B cell (primary cell): Measurements from ENCODE around the gene ANKS1B. TPM values are rescaled to one million over a fixed set of nuclear protein-coding genes. Genes with fewer than 3 reads are reported as not detected.

Experiments used
- ATAC-seq: fragments of 200-7000 bp; cut with Tn5 transposase; one replicate; pipeline ENCODE4 v1.10.0; 2021; ENCODE audit warnings: low read depth, mild to moderate bottlenecking, moderate number of reproducible peaks, moderate library complexity
- CTCF ChIA-PET: fragments of 350-600 bp; sonication (Branson Sonifier 250); formaldehyde crosslinking; loops from one replicate; lab custom pipeline; 2021; ENCODE audit warnings: antibody characterized with exemption, inconsistent platforms; lab: Charles Lee
- POLR2A ChIA-PET: fragments of 350-600 bp; sonication (Branson Sonifier 250); formaldehyde crosslinking; loops from one replicate; lab custom pipeline; 2021; ENCODE audit warnings: antibody characterized with exemption; lab: Charles Lee
- DNase-seq: peaks from one replicate; pipeline ENCODE4 v3.0.0; 2013
- H2AFZ ChIP-seq: 2 replicates; pipeline ENCODE4 v1.6.1; 2012; ENCODE audit warnings: mild to moderate bottlenecking, low read depth, low read length; ENCODE audit not compliant: insufficient read depth, poor library complexity, severe bottlenecking
- H3K27ac ChIP-seq, 2 donors: 1 replicate in 1 of 2; 2 replicates in 1 of 2; pipeline ENCODE4 v1.5.1; 2012 to 2013; ENCODE audit warnings: low read length in 2 of 2, mild to moderate bottlenecking in 2 of 2, moderate library complexity in 1 of 2
- H3K27me3 ChIP-seq, 4 experiments: fragments of 200-600 bp in 1 of 4; sonication (generic) in 1 of 4; replicated peaks in 1 of 4; 1 replicate in 2 of 4; 2 replicates in 2 of 4; pipeline versions ENCODE4 v1.6.1 to v1.7.0; 2013 to 2016; ENCODE audit warnings: low read length in 3 of 4, mild to moderate bottlenecking in 2 of 4, mixed read lengths in 1 of 4, moderate library complexity in 1 of 4; ENCODE audit not compliant: insufficient read depth in 4 of 4, control insufficient read depth in 3 of 4; ENCODE audit errors: control extremely low read depth in 1 of 4
- H3K36me3 ChIP-seq, 2 experiments: replicated peaks in 1 of 2; 1 replicate in 1 of 2; 2 replicates in 1 of 2; pipeline versions ENCODE4 v1.6.1 to v1.7.1; 2013; ENCODE audit warnings: low read length in 1 of 2; ENCODE audit not compliant: insufficient read depth in 2 of 2, control insufficient read depth in 1 of 2; ENCODE audit errors: control extremely low read depth in 1 of 2, extremely low read depth in 1 of 2
- H3K4me1 ChIP-seq, 2 donors: fragments of 200-600 bp in 1 of 2; sonication (generic) in 1 of 2; 1 replicate in 1 of 2; 2 replicates in 1 of 2; pipeline versions ENCODE4 v1.5.1 to v1.6.1; 2013 to 2017; ENCODE audit warnings: low read length in 2 of 2; ENCODE audit not compliant: control insufficient read depth in 2 of 2, insufficient read depth in 2 of 2
- H3K4me2 ChIP-seq: replicated peaks from 2 replicates; pipeline ENCODE3; 2012; ENCODE audit warnings: mild to moderate bottlenecking, low read depth, low read length; ENCODE audit not compliant: poor library complexity, severe bottlenecking
- H3K4me3 ChIP-seq, 5 experiments: fragments of 200-600 bp in 1 of 5; sonication (generic) in 1 of 5; 1 replicate in 3 of 5; 2 replicates in 2 of 5; pipeline versions ENCODE4 v1.5.1 to v1.7.0; 2011 to 2016; ENCODE audit warnings: low read length in 4 of 5, mild to moderate bottlenecking in 4 of 5, low read depth in 2 of 5, control low read depth in 1 of 5, moderate library complexity in 1 of 5; ENCODE audit not compliant: insufficient read depth in 1 of 5; ENCODE audit errors: control extremely low read depth in 1 of 5, extremely low read depth in 1 of 5
- H3K79me2 ChIP-seq: fragments of 200-600 bp; sonication (generic); one replicate; pipeline ENCODE4 v1.6.0; 2016; ENCODE audit warnings: low read length; ENCODE audit not compliant: control insufficient read depth, insufficient read depth
- H3K9ac ChIP-seq: fragments of 200-600 bp; sonication (generic); 2 replicates; pipeline ENCODE4 v1.6.1; 2017; ENCODE audit warnings: mild to moderate bottlenecking, low read length, moderate library complexity
- H3K9me3 ChIP-seq, 3 donors: one replicate each; pipeline versions ENCODE4 v1.6.1 to v1.7.1; 2013; ENCODE audit warnings: low read length in 2 of 3; ENCODE audit not compliant: control insufficient read depth in 2 of 3, insufficient read depth in 1 of 3; ENCODE audit errors: control extremely low read depth in 1 of 3
- H4K20me1 ChIP-seq: 2 replicates; pipeline ENCODE4 v1.6.0; 2012; ENCODE audit warnings: mild to moderate bottlenecking, low read length; ENCODE audit not compliant: insufficient read depth, control insufficient read depth, poor library complexity, severe bottlenecking
- H3K27ac Mint-ChIP-seq: one replicate; pipeline ENCODE4 v1.8.0; 2021; ENCODE audit warnings: mixed read lengths
- H3K27me3 Mint-ChIP-seq: one replicate; pipeline ENCODE4 v1.8.0; 2021; ENCODE audit warnings: mixed read lengths
- H3K4me1 Mint-ChIP-seq: one replicate; pipeline ENCODE4 v1.8.0; 2021; ENCODE audit warnings: mixed read lengths
- H3K4me3 Mint-ChIP-seq: one replicate; pipeline ENCODE4 v1.8.0; 2021; ENCODE audit warnings: mixed read lengths
- H3K9me3 Mint-ChIP-seq: one replicate; pipeline ENCODE4 v1.8.0; 2022; ENCODE audit warnings: mixed read lengths; ENCODE audit not compliant: insufficient read depth
- EZH2 ChIP-seq: IDR thresholded peaks from 2 replicates; pipeline ENCODE4 v1.6.1; 2012; ENCODE audit warnings: borderline replicate concordance, low read depth, mild to moderate bottlenecking, moderate library complexity, low read length; ENCODE audit not compliant: insufficient read depth, poor library complexity, severe bottlenecking
- WGBS: methylation state at CpG from one replicate; pipeline ENCODE4 v1.1.5; 2013; ENCODE audit warnings: missing lambda C conversion rate; ENCODE audit not compliant: insufficient coverage; 5-methylcytosine and 5-hydroxymethylcytosine counted together
- intact Hi-C: fragments of 100-400 bp; cut with micrococcal nuclease; formaldehyde crosslinking; loops from one replicate; pipeline ENCODE4 v1.10.0; 2022
- polyA plus RNA-seq: library from polyadenylated mRNA; depleted of rRNA; stranded (reverse); fragments of >200 nt; gene quantifications from 2 replicates; pipeline ENCODE4 v1.2.3, GENCODE V29; 2012
- total RNA-seq, 2 donors: library from RNA; stranded (reverse); fragments of 120-200 nt in 1 of 2; gene quantifications; 1 replicate in 1 of 2; 2 replicates in 1 of 2; pipeline versions ENCODE4 v1.2.3 to v1.2.4, GENCODE V29; 2013 to 2022
- TF ChIP-seq, protein P1 (sequence below): fragments of 200-600 bp; IDR thresholded peaks from one replicate; pipeline ENCODE4 v1.8.0; 2022; ENCODE audit warnings: antibody characterized with exemption, mild to moderate bottlenecking

ANKS1B gene
- total and polyA plus RNA-seq, 2 donors (not counting 1 experiment from before 2014, with no cell fraction given), result not detected

- no peak overlapping the region for H3K4me3 ChIP-seq
- no peak overlapping the region for H3K4me2 ChIP-seq
- no peaks in the 10 kb centered on the region for H3K27me3 ChIP-seq
- WGBS, result 49% methylated on average over 4 of the region's 4 CpGs
- TF ChIP-seq, protein P1, sequence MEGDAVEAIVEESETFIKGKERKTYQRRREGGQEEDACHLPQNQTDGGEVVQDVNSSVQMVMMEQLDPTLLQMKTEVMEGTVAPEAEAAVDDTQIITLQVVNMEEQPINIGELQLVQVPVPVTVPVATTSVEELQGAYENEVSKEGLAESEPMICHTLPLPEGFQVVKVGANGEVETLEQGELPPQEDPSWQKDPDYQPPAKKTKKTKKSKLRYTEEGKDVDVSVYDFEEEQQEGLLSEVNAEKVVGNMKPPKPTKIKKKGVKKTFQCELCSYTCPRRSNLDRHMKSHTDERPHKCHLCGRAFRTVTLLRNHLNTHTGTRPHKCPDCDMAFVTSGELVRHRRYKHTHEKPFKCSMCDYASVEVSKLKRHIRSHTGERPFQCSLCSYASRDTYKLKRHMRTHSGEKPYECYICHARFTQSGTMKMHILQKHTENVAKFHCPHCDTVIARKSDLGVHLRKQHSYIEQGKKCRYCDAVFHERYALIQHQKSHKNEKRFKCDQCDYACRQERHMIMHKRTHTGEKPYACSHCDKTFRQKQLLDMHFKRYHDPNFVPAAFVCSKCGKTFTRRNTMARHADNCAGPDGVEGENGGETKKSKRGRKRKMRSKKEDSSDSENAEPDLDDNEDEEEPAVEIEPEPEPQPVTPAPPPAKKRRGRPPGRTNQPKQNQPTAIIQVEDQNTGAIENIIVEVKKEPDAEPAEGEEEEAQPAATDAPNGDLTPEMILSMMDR, result no peak
- TF ChIP-seq EZH2, result no peak
- Mint-ChIP-seq H3K4me3 (no peak overlapping the region), H3K27ac (no peak overlapping the region), H3K9me3 (no peaks in the 10 kb centered on the region), H3K4me1 (no peaks in the 10 kb centered on the region), H3K27me3 (no peaks in the 10 kb centered on the region)
- no peak overlapping the region for H3K27ac ChIP-seq
- H3K9me3 ChIP-seq, result peaks cover 2 to 9% (median 3%) of the 10 kb centered on the region in 3 donors
- H3K9ac ChIP-seq, result no peak overlapping the region
- H4K20me1 ChIP-seq, result no peaks in the 10 kb centered on the region
- ChIA-PET CTCF (no interaction called here), POLR2A (no interaction called here)
- H2AFZ ChIP-seq, result no peak overlapping the region
- no peak for DNase-seq
- H3K36me3 ChIP-seq, result no peaks in the 10 kb centered on the region
- intact Hi-C loops, result no loop called here
- no peak for ATAC-seq
- H3K4me1 ChIP-seq, result no peaks in the 10 kb centered on the region
- H3K79me2 ChIP-seq, result no peaks in the 10 kb centered on the region
These were observed 304.5 kb downstream of the ANKS1B start for GRCh38 chr12:99680276-99680675.

GRCh38 chr12:99670635-99671034 is 314.1 kb downstream of the ANKS1B start:
- ChIA-PET POLR2A (no interaction called here), CTCF (no interaction called here)
- no peak overlapping the region for H3K4me3 ChIP-seq
- no peaks in the 10 kb centered on the region for H3K9me3 ChIP-seq
- no peak for DNase-seq
- H3K9ac ChIP-seq, result no peak overlapping the region
- no peaks in the 10 kb centered on the region for H3K79me2 ChIP-seq
- intact Hi-C loops, result no loop called here
- no peaks in the 10 kb centered on the region for H3K36me3 ChIP-seq
- Mint-ChIP-seq H3K4me3 (no peak overlapping the region), H3K27ac (no peak overlapping the region), H3K4me1 (no peaks in the 10 kb centered on the region), H3K27me3 (no peaks in the 10 kb centered on the region), H3K9me3 (no peaks in the 10 kb centered on the region)
- no peaks in the 10 kb centered on the region for H4K20me1 ChIP-seq
- no peak for TF ChIP-seq EZH2
- TF ChIP-seq, protein P1, result no peak
- no peak overlapping the region for H3K27ac ChIP-seq
- H3K4me2 ChIP-seq, result no peak overlapping the region
- no peak for ATAC-seq
- H3K4me1 ChIP-seq, result no peaks in the 10 kb centered on the region
- H2AFZ ChIP-seq, result no peak overlapping the region
- no peaks in the 10 kb centered on the region for H3K27me3 ChIP-seq
- WGBS, result no CpG with 5 or more reads among the region's 1 CpG
